Transverse colon (tissue), 4 donors: Measurements from ENCODE around the gene LGALS1.

ENCODE experiments used
- CTCF ChIP-seq, 5 experiments: fragments of 200-600 bp in 3 of 5; fragments of 450-650 bp in 2 of 5; sonication (generic) in 3 of 5; IDR thresholded peaks; 1 replicate in 2 of 5; 2 replicates in 3 of 5; pipeline ENCODE4 v1.5.1; 2016 to 2017; ENCODE audit warnings: antibody characterized with exemption in 5 of 5, inconsistent platforms in 3 of 5, mild to moderate bottlenecking in 2 of 5, moderate library complexity in 1 of 5
- EP300 ChIP-seq: sonication (generic); formaldehyde crosslinking; IDR thresholded peaks from one replicate; pipeline ENCODE4 v1.6.1; 2017; ENCODE audit warnings: antibody characterized with exemption, low read depth
- POLR2A ChIP-seq: fragments of 450-650 bp; IDR thresholded peaks from one replicate; pipeline ENCODE4 v1.6.1; 2016; ENCODE audit warnings: antibody characterized with exemption, mild to moderate bottlenecking, moderate library complexity
- POLR2AphosphoS5 ChIP-seq, 3 donors: sonication (generic); formaldehyde crosslinking; IDR thresholded peaks; one replicate each; pipeline ENCODE4 v1.6.1; 2016; ENCODE audit warnings: antibody characterized with exemption in 3 of 3

- TF ChIP-seq POLR2AphosphoS5 (IDR thresholded peaks at IDR 0.05): no peak
- TF ChIP-seq EP300: no peak
- TF ChIP-seq CTCF (IDR thresholded peaks at IDR 0.05): no peak
- no peak for TF ChIP-seq POLR2A
These were observed 33.4 kb downstream of the LGALS1 start for GRCh38 chr22:37708580-37709444.
